CD4-positive, alpha-beta T cell treated with Interleukin-10 for 1 hour (primary cell): Measurements from ENCODE around the gene MCRIP1.

Experiments used
- DNase-seq: peaks from one replicate; pipeline ENCODE4 v3.0.0-alpha.2; 2020

MCRIP1 gene

DNA sequence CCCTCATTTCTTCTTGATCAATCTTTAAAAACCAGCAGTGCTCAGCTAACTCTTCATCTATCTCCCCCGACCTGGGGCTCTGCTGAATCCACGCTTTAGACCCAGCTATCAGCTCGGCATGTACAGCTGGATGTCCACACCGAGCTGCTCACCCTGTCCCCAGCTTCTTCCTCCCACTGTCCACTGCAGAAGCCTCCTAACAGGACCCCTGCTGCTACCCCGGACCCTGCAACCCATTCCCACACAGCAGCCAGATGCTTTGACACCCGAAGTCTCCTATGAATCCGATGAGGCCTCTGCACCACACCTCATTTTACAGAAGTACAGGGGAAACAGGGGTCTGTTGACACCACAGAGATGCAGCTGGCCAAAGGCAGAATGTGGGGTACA lies 15.3 kb downstream of the MCRIP1 start:
- no peak for DNase-seq

DNA sequence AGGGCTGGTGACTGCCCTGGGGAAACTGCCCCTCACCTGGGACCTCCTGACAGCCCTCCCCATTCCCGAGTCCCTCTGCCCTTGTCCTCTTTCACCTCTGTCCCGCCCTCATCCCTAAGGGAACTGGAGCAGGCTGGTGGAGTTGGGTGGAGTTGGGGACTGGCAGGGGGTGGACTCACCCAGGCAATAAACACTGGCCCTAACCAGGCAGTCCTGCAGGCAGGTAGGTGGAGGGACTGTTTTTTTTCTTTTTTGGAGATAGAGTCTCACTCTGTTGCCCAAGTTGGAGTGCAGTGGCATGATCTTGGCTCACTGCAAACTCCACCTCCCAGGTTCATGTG lies 17.5 kb downstream of the MCRIP1 start:
- no peak for DNase-seq

DNA sequence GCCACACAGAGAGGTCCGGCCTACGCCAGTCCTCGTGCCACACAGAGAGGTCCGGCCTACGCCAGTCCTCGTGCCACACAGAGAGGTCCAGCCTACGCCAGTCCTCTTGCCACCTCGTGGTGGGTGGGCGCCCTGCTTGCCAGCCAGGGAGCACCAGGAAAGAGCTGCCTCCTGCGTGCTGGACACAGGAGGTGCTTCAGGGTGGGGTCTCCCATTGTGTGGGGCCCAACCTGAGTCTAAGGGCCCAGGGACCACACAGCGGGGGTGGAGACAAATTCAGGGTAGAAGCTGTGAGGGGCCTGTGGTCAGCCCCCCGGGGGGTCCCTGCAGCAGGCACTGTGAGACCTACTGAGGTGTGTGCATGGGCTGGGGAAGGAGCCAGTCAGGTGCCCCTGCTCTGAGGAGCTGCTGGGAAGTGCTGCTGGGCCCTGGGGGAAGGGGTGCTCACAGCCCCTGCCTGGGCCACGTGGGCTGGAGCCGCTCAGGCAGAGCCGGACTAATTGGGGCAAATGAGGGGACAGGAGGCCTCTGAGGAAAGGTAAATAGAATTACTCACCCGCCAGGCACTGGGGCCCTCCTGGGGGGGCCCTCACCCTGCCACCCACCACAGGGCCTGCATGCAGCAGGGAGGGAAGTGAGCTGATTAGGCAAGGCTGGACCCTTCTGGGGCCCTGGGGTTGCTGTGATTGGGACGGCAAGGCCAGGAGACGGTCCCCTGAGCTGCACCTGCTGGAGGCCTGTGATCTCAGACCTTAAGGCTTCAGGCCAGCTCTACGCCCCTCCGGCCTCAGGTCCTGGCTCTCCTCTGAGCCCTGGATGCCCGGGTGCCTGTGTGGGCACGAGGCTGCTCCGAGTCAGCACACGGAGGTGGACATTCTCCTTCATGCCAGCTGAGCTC lies 18.1 kb downstream of the MCRIP1 start:
- DNase-seq, result no peak

DNA sequence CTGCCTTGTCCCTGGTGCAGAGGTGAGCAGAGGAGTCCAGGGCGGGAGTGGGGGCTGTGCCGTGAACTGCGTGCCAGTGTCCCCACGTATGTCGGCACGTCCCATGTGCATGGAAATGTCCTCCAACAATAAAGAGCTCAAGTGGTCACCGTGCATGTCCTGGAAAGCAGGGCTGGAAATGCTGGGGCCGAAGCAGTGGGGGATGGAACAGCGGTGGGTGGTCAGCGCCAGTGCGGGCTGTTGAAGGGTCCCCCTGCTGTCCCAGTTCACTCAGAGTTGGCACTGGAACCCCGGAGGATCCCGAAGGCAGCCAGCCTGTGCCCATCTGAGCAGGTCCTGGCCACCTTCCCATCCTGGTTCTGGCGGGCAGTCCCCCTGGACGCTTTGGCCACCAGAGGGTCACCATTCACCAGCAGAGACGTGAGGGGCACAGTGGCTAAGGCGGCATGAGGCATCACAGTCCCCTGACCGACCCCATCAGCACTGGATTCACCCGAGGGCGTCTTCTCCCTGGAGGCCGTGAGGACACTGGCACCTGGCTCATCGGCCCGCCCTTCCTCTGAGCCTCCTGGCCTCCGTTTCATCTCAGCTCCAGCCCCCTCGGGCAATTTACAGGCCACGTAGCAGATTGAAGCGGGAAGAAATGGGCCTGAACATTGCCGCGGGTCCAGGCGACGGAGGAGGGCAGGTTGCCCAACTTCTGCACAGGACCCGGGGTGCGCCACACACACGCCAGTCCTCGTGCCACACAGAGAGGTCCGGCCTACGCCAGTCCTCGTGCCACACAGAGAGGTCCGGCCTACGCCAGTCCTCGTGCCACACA lies 19.0 kb downstream of the MCRIP1 start:
- DNase-seq, result no peak

DNA sequence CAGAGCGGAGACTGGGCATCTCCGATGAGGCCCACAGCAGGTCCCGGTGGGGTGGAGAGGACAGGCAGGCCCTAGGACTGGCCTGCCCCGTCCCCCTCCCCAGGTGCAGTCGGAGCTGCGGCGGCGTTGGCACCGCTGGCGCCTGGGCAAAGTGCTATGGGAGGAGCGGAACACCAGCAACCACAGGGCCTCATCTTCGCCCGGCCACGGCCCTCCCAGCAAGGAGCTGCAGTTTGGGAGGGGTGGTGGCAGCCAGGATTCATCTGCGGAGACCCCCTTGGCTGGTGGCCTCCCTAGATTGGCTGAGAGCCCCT lies 19.8 kb downstream of the MCRIP1 start:
- DNase-seq, result no peak

DNA sequence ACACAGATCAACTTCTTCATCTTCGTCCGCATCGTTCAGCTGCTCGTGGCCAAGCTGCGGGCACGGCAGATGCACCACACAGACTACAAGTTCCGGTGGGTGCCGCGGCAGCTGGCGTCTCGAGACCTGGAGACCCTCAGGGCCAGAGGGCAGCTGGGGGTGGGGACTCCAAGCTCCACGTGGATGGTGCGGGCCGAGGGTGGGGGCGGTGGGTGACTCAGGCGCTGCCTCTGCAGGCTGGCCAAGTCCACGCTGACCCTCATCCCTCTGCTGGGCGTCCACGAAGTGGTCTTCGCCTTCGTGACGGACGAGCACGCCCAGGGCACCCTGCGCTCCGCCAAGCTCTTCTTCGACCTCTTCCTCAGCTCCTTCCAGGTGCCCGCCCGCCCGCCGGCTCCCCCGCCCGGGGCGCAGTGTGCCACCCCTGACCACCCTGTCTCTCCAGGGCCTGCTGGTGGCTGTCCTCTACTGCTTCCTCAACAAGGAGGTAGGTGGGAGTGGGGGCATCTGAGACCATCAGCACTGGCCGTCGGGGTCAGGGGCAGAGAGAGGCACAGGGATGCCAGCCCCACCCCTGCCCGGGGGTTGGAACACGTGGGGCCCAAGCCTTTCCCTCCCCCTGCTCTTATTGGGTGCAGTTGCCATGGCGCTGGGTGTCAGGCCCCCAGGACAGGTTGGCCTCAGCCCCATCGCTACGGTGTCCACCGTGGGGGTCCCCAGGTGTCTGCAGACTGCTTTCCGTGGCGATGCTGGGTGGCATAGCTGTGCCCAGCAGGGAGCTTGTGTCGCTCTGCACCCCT lies 20.3 kb downstream of the MCRIP1 start:
- DNase-seq, result no peak

DNA sequence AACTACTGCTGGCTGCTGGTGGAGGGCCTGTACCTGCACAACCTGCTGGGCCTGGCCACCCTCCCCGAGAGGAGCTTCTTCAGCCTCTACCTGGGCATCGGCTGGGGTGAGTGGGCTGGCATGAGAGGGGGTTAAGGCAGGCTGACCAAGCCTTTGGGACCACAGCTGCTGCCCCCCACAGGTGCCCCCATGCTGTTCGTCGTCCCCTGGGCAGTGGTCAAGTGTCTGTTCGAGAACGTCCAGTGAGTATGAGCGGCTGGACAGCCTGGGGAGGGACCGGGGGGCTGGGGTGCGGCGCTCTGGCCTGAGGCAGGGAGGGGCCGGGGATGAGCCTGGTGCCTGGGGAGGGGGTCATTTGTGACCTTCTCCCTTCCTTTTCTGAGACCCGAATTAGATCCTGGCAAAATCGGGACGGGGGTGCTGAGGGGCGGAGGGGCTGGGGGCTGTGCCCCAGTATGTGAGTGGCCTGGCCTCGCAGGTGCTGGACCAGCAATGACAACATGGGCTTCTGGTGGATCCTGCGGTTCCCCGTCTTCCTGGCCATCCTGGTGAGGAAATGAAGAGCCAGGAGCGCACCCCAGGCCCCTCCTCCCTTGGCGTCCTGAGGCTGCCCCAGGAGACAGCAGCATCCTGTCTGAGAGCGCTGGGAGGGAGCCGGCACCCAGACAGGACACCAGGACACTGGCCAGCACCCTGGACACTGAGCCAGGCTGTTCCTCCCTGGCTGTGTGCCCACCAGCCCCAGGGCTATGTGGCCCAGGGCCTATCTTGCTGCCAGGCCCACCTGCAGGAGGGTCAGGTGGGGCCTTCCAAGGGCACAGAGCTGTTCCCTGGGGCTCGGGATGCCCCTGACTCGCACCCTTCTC lies 21.2 kb downstream of the MCRIP1 start:
- no peak for DNase-seq

DNA sequence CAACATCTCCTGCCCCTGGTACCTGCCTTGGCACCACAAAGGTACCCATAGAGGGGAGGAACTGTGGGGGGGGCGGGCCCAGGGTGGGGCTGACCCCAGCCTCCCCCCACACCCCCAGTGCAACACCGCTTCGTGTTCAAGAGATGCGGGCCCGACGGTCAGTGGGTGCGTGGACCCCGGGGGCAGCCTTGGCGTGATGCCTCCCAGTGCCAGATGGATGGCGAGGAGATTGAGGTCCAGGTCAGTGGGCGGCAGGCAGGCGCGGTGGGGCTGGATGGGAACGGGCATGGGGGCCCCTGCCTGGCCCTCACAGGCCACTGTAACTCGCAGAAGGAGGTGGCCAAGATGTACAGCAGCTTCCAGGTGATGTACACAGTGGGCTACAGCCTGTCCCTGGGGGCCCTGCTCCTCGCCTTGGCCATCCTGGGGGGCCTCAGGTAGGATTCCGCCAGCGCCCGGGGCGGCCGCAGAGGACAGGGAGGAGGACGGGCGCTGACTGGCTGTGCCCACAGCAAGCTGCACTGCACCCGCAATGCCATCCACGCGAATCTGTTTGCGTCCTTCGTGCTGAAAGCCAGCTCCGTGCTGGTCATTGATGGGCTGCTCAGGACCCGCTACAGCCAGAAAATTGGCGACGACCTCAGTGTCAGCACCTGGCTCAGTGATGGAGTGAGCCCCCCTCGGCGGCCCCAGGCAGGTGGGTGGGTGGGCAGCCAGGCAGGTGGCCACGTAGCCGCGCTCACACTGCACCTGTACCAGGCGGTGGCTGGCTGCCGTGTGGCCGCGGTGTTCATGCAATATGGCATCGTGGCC lies 22.0 kb downstream of the MCRIP1 start:
- no peak for DNase-seq

DNA sequence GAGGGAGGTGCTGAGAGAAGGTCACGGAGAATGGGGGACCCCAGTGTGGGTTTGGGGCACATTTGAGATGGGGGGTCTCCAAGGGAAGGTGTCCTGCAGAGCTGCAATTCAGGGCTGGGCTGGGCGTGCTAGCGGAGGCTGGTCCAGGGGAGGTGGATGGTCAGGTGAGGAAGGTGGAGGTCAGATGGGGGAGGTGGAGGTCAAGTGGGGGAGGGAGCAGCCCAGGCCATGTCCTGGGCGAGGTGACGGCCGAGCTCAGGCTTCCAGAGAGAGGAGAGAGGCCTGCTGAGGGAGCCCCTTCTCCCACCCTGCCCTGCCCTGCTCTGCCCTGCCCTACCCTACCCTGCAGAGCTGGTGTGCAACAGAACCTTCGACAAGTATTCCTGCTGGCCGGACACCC lies 22.6 kb downstream of the MCRIP1 start:
- no peak for DNase-seq

DNA sequence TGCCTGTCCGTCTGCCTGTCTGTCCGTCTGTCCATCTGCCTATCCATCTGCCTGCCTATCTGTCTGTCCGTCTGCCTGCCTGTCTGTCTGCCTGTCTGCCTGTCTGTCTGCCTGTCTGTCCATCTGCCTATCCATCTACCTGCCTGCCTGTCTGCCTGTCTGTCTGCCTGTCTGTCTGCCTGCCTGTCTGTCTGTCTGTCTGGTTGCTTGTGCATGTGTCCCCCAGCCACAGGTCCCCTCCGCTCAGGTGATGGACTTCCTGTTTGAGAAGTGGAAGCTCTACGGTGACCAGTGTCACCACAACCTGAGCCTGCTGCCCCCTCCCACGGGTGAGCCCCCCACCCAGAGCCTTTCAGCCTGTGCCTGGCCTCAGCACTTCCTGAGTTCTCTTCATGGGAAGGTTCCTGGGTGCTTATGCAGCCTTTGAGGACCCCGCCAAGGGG lies 23.5 kb downstream of the MCRIP1 start:
- no peak for DNase-seq

DNA sequence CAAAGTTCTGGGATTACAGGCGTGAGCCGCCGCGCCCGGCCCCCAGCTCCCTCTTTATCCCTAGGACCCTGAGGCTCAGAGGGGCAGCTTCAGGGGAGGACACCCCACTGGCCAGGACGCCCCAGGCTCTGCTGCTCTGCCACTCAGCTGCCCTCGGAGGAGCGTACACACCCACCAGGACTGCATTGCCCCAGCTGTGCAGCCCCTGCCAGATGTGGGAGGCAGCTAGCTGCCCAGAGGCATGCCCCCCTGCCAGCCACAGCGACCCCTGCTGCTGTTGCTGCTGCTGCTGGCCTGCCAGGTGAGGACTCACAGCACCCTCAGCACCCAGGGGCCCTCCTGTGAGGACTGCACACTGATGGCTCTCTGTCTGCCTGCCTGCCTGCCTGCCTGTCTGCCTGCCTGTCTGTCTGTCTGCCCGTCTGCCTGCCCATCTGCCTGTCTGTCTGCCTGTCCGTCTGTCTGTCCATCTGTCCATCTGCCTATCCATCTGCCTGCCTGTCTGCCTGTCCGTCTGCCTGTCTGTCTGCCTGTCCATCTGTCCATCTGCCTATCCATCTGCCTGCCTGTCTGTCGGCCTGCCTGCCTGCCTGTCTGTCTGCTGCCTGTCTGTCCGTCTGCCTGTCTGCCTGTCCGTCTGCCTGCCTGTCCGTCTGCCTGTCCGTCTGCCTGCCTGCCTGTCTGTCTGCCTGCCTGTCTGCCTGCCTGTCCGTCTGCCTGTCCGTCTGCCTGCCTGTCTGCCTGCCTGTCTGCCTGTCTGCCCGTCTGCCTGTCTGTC lies 24.1 kb downstream of the MCRIP1 start:
- DNase-seq, result no peak

DNA sequence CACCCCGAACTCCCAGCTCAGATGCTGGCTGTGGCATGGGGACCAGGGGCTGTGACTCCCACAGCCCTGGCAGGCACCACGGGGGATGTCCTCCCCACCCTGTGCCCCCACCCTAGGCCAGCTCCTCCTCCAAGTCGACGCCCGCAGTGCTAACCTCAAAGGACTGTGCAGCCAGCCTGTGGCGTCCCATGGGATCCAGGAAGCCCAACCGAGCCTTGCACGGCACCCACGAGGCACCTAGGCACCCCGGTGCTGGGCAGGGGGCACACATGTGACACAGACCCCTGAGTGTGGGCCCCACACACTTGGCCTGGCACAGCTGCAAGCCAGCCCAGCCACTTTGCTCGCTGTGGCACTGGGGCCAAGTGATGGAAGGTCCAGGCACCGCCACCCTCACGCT lies 25.3 kb downstream of the MCRIP1 start:
- no peak for DNase-seq

DNA sequence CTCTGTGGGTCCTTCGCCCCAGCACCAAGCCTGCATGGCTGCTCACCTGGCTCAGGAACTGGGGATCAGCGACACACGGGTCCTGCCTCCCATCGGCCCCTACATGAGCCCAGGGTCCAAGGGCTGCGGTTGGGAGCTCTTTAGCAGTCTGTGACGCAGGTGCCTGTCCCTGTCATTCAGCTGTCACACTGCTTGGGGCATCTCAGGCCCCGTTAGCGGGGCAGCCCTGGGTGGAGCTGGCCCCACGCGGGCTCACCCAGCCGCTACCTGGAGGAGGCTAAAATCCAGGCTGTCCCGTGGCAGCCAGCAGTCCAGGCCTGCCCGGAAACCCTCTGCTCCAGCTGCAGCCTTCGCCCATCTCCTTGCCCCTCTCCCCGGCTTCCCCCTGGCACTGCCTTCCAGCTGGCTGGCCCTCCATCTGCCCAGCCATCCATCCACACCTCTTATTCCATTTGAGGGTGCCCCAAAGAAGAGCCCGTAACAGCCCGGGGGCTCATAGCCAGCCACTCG lies 25.8 kb downstream of the MCRIP1 start:
- no peak for DNase-seq

DNA sequence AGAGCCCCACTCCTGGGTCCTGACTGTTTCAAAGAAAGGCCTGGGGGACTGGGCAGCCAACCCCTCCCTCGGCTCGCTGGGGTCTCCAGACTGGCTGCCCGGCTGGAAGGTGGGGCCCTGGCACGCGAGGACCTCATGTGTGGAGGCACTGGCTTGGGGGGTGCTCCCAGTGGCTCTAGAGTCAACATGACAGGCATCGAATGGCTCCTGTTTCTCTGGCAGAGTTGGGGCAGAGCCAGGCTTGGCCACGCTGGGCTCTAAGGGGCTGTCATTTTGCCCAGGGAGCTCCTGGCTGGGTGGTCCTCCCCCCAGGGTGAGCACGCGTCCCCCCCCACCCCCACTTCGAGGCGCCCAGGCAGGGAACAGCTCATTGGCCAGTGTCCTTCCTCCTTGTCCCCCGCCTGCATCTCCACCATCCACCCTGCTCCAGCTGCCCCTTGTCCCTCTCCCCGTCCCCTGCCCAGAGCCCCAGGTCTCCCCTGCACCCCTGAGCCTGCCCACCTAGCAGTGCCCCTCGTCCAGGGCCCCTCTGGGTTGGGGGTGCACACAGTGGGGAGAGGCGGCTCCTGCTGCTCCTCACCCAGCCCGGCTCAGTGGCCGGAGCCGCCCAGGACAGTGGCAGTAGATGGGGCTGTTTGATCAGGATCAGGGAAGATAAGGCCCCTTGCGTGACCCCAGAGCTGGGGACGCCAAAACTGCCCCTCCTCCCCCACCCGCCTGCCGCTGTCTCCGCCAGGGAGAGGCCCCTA lies 26.5 kb downstream of the MCRIP1 start:
- DNase-seq, result no peak

DNA sequence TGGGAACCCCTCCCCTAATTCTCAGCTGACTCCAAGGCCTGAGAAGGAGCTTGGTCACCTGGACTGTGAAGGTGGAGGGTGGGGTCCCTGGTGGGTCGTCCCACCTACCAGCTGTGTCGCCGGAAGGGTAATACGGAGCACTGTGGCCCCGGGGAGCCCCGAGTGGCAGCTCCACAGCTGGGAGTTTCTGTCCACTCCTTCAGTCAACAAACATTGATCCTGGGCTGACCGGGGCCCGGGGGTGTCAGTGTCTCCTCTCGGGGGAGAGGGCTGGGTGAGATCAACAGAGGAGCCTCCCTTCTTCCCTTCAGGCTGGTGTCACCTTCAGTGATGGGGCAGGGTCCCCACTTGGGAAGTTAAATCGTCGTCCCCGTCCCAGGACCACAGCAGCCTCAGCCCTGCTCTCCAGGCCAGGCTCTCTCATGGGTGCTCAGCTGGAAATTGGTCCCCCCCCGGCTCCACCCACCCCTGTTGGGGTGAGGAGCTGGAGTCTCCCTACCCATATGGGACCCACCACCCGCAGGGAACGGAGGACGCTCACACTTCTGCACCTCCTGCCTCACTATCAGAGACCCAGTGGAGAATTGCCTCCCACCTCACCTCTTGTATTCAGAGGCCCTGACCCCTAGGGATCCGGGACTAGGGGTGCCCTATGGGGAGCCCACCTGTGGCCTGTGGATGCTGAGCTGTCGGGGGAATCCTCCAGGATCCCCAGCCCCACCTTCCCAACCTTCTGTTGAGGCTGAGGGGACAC lies 27.2 kb downstream of the MCRIP1 start:
- DNase-seq, result no peak

DNA sequence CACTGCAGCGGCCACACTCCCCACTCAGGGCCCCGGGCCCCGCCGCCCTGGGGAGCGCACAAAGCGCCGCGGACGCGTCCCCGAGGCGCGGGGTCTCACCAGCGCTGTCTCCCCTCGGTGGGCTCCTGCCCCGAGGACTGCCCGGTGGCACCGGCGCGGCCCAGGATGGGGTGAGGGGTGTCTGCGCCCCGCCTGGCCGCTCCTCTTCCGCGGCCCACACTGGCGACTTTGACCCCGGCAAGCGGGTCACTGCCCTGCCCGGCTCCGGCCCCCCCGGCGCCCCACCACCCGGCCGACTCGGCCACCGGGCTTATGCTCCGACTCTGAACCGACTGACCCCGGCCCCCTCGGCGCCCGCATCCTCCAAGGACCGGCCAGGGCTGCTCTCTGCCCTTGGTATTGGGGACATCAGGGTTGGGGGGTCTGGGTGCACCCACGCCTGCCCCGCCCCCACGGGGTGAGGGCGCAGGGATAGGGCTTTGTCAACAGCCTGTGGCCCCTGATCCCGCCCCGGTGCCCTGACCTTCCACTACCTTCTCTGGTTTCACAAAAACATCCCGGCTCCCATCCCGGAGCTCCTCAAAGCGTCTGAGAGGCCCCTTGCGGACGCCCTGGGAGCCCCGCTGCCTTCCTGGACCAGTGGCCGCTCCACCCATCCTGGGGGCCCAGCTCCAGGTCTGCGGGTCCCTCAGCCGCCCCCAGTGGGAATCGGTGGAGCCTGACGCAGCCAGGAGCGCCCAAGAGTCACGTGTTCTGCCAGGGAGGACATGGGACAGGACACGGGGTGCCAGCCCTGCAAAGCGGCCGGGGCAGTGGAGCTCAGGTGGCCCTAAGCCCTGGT lies 28.3 kb downstream of the MCRIP1 start:
- no peak for DNase-seq

DNA sequence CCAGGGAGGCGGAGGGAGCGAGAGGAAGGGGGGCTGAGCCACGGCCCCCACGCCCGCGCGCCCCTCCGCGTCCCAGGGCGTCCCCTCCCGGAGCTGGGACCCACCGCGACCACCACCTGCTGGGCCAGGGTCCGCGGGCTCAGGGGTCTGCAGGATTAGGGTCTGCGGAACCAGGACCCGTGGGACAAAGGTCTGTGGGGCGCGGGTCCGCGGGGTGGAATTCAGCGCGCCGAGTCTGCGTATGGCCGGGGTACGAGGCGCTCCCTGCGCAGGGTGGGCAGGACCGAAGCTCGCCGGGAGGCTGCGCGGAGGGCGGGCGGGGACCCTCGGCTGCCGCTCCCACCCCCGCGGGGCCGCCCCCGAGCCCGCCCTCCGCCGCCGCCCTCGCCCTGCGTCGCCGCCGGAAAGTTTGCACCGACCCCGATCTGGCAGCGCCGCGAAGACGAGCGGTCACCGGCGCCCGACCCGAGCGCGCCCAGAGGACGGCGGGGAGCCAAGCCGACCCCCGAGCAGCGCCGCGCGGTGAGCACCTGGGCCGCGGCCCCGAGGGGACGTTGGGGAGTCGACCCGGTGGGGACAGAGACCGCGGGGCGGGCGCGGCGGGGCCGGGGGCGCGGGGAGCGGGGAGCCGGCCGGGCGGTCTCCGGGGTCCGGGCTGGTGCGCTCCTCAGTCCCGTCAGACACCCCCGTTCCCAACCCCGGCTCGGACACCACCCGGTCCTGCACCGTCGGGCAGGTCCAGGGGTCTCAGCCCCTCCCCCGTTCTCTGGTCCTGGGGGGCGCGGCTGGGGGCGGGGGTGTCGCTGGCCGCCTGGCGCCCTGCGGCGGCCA lies 29.1 kb downstream of the MCRIP1 start, which contains the start of gene GCGR:
Gene GCGR, plus strand, starts transcription at position 423 of the 831 bp plus-strand sequence. CDS start 4,869 bp downstream, outside the sequence.
- DNase-seq, result no peak
